Fibroblast of villous mesenchyme (primary cell): Measurements from ENCODE around the gene SLC4A9. TPM values are rescaled to one million over a fixed set of nuclear protein-coding genes. Genes with fewer than 3 reads are reported as not detected.

Experiments used
- DNase-seq: peaks from one replicate; pipeline ENCODE4 v3.0.0-alpha.2; 2010; ENCODE audit warnings: low read depth
- H3K4me3 ChIP-seq: 2 replicates; pipeline ENCODE4 v1.5.1; 2011; ENCODE audit warnings: low read depth, mild to moderate bottlenecking, low read length
- CTCF ChIP-seq: IDR thresholded peaks from 2 replicates; pipeline ENCODE4 v1.5.1; 2012; ENCODE audit warnings: low read depth, mild to moderate bottlenecking, low read length; ENCODE audit not compliant: insufficient read depth
- total RNA-seq: library from RNA; depleted of rRNA; stranded (reverse); fragments of >200 nt; gene quantifications from 2 replicates; pipeline ENCODE4 v1.2.3, GENCODE V29; 2012

The SLC4A9 gene
- total RNA-seq, 1 donor = not detected

GRCh38 chr5:140337880-140338279 lies 22.1 kb upstream of the SLC4A9 start:
- no peak for TF ChIP-seq CTCF
- DNase-seq = no peak

GRCh38 chr5:140338336-140338735 lies 21.7 kb upstream of the SLC4A9 start:
- no peak for TF ChIP-seq CTCF
- no peak overlapping the region for H3K4me3 ChIP-seq
- no peak for DNase-seq

More at GRCh38 chr5:140337880-140338279, 22.1 kb upstream of the SLC4A9 start:
- no peak overlapping the region for H3K4me3 ChIP-seq

GRCh38 chr5:140338908-140339307 lies 21.1 kb upstream of the SLC4A9 start:
- DNase-seq = no peak
- no peak overlapping the region for H3K4me3 ChIP-seq
- no peak for TF ChIP-seq CTCF

GRCh38 chr5:140339636-140340035 lies 20.4 kb upstream of the SLC4A9 start:
- no peak for DNase-seq
- TF ChIP-seq CTCF = no peak
- H3K4me3 ChIP-seq = no peak overlapping the region

- H3K4me3 ChIP-seq = no peak overlapping the region
- no peak for DNase-seq
- no peak for TF ChIP-seq CTCF
These were observed 19.3 kb upstream of the SLC4A9 start for GRCh38 chr5:140340605-140341121.

- H3K4me3 ChIP-seq = no peak overlapping the region
- no peak for DNase-seq
- no peak for TF ChIP-seq CTCF
These were observed 18.4 kb upstream of the SLC4A9 start for GRCh38 chr5:140341591-140341990.

- DNase-seq = no peak
- H3K4me3 ChIP-seq = no peak overlapping the region
- TF ChIP-seq CTCF = no peak
These were observed 17.7 kb upstream of the SLC4A9 start for GRCh38 chr5:140342287-140342686.
